Stimulated activated memory B cell treated with anti-CD40 and anti-IgM and Interleukin-4, amounts not matched to agents 10 μg/mL and 1 μg/mL and 100 μg/mL, for 72 hours (primary cell): Measurements from ENCODE around the gene PITX1.
A peak's percentile ranks its signal among the peaks of the same experiment; 100 is the strongest.

Experiments used
- ATAC-seq: fragments of 150-1000 bp; cut with Tn5 transposase; 2 replicates; pipeline ENCODE4 v1.10.0; 2021
- H3K27ac Mint-ChIP-seq: one replicate; pipeline ENCODE4 v1.8.0; 2022; ENCODE audit warnings: mild to moderate bottlenecking, mixed read lengths
- H3K27me3 Mint-ChIP-seq: one replicate; pipeline ENCODE4 v1.8.0; 2022; ENCODE audit warnings: mixed read lengths
- H3K36me3 Mint-ChIP-seq: one replicate; pipeline ENCODE4 v1.8.0; 2022; ENCODE audit warnings: mixed read lengths
- H3K4me1 Mint-ChIP-seq: one replicate; pipeline ENCODE4 v1.8.0; 2022; ENCODE audit warnings: mixed read lengths
- H3K4me3 Mint-ChIP-seq: one replicate; pipeline ENCODE4 v1.8.0; 2022; ENCODE audit warnings: mild to moderate bottlenecking, moderate library complexity, mixed read lengths
- H3K9me3 Mint-ChIP-seq: one replicate; pipeline ENCODE4 v1.8.0; 2022; ENCODE audit warnings: mixed read lengths

PITX1 gene

DNA sequence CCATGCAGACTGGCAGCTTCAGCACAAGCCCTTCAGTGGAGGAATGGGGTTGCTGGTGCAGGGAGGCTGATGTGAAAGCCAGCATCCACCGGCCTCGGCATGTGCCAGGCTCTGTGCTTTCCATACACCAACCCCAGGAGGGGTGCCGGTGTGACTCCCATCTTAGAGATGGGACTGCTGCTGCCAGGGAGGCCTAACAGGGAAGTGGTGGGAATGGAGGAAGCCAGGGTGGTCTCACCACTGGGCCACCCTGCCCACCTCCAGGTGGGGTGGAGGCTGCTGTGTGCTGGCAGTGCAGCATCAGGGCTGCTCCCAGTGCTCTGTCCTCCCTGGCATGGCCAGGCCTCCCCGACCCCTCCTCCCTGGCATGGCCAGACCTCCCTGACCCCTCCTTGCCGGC lies 32.8 kb upstream of the PITX1 start:
- Mint-ChIP-seq H3K27me3 (peaks cover 35% of the 10 kb centered on the region), H3K36me3 (no peaks in the 10 kb centered on the region)
- peak; percentile 9 for ATAC-seq

DNA sequence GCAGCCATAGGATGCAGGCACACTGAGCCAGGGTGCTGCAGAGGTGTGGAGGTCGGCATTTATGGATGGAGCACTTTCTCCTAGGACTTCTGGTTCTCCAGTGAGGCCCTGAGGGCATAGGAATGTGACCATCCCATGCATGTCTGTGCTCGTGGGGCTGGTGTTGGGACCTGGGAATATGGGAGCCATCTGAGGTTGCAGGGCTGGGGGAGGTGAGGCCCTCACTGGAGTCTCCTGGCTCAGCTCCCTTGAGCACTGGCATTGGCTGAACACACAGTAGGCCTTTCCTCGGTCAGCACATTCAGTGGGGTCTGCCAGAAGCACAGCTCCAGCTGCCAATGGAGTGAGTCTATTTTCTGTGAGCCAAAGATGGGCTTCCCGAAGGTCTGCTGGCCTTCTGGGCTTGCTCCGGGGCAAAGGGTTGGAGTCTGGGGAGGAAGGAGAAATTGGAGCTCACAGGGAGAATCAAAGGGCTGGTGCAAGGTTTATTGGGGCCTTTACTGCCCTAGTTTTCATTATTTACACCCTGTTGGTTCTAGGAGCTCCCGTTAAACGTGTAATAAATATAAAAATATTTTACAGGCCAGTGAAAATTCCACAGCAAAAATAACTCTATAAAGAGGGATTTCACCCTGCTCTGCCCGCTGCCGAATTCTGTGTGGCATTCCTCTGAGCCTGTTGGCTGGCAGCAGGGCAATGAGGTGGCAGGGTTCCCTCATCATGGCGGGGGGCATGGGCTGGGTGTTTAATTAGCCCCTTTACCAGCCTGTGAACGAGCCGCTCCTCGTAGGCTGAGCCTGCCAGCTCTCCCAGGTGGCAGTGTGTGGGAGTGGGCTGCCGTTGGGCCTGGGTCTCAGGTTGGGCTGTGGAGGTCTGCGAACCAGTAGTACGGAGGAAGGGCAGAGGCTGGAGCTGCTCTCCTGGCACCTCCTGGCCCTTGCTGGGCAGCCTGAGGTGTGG lies 31.6 kb upstream of the PITX1 start:
- H3K9me3 Mint-ChIP-seq = no peaks in the 10 kb centered on the region
- no peaks in the 10 kb centered on the region for H3K36me3 Mint-ChIP-seq
- peaks cover 47% of the 10 kb centered on the region for H3K27me3 Mint-ChIP-seq
- H3K4me1 Mint-ChIP-seq = no peaks in the 10 kb centered on the region
- no peak overlapping the region for H3K4me3 Mint-ChIP-seq
- ATAC-seq = no peak
- H3K27ac Mint-ChIP-seq = no peak overlapping the region

More for the DNA sequence above, 32.8 kb upstream of the PITX1 start:
- Mint-ChIP-seq H3K4me3 (no peak overlapping the region), H3K9me3 (no peaks in the 10 kb centered on the region), H3K27ac (no peak overlapping the region), H3K4me1 (no peaks in the 10 kb centered on the region)

DNA sequence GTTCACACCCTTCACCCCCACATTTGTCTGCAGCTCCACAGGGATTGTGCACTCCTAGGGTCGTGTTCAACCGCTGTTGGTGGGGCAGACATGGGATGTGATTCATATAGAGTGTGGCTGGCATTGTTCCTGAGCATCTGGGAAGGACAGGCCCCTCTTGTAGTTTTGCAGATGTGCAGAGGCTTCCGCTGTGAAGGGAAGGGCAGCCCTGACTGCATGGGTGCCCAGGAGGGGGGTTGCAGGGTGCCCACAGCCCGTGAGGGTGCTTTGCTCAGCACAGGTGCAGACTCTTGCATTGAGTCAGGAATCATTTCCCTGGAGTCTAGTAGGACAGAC lies 30.2 kb upstream of the PITX1 start:
- Mint-ChIP-seq H3K4me3 (no peak overlapping the region), H3K36me3 (no peaks in the 10 kb centered on the region), H3K27ac (no peak overlapping the region), H3K9me3 (no peaks in the 10 kb centered on the region), H3K4me1 (no peaks in the 10 kb centered on the region), H3K27me3 (peaks cover 48% of the 10 kb centered on the region)
- no peak for ATAC-seq

DNA sequence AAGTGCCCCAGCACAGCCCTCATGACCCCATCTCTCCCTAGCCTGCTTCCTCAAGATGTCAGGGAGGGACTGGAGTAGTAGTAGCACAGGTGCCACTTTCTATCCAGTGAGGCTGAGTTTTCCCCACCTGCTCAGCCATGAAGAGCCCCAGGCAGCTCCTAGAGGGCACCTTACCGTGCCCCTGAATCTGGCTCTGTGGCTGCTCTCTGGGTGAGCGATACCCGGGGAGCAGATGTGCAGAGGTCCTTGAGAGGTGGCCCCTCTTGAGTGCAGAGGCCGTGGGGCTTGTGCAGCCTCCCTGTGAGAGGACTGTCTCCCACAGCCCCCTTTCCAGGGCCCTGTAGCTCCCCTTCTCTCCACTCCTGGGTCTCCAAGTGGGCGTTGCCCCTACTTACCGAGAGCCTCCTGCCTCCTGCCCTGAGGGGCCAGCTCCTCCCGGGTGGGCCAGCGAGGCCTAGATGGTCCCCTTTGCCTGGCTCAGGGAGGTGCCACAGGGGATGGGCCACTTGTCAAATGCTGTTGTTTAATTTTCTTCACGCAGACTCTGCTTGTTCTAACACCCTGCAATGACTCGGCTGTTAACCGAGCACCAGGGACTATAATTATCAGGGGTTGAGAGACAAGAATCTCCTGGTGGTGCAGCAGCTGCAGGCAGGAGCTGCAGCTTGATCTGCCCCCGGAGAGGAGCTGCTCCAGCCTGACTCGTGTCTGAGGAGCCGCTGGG lies 29.6 kb upstream of the PITX1 start:
- no peak overlapping the region for H3K4me3 Mint-ChIP-seq
- no peak overlapping the region for H3K27ac Mint-ChIP-seq
- no peak for ATAC-seq
- H3K4me1 Mint-ChIP-seq = no peaks in the 10 kb centered on the region
- peaks cover 52% of the 10 kb centered on the region for H3K27me3 Mint-ChIP-seq
- H3K9me3 Mint-ChIP-seq = no peaks in the 10 kb centered on the region
- H3K36me3 Mint-ChIP-seq = no peaks in the 10 kb centered on the region

DNA sequence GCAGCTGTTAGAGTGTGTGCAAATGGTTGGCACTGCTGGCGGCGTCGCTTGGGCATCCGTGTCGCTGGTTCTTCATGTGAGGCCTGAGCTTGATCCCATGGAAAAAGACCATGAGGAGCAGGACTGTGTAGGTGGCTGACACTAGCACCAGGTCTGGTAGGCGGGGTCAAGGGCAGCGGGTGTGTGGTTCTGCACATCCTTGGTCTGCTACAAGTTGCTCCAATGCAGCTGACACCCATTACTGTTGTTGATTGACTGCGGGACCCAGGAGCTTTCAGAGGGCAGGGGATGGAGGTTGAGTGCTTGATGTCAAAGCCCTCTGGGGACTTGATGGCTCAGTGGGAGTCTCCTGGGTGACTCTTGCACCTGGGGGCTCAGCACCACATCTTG lies 29.0 kb upstream of the PITX1 start:
- no peaks in the 10 kb centered on the region for H3K36me3 Mint-ChIP-seq
- no peaks in the 10 kb centered on the region for H3K4me1 Mint-ChIP-seq
- H3K27ac Mint-ChIP-seq = no peak overlapping the region
- H3K9me3 Mint-ChIP-seq = no peaks in the 10 kb centered on the region
- ATAC-seq = no peak
- no peak overlapping the region for H3K4me3 Mint-ChIP-seq
- H3K27me3 Mint-ChIP-seq = peaks cover 57% of the 10 kb centered on the region

DNA sequence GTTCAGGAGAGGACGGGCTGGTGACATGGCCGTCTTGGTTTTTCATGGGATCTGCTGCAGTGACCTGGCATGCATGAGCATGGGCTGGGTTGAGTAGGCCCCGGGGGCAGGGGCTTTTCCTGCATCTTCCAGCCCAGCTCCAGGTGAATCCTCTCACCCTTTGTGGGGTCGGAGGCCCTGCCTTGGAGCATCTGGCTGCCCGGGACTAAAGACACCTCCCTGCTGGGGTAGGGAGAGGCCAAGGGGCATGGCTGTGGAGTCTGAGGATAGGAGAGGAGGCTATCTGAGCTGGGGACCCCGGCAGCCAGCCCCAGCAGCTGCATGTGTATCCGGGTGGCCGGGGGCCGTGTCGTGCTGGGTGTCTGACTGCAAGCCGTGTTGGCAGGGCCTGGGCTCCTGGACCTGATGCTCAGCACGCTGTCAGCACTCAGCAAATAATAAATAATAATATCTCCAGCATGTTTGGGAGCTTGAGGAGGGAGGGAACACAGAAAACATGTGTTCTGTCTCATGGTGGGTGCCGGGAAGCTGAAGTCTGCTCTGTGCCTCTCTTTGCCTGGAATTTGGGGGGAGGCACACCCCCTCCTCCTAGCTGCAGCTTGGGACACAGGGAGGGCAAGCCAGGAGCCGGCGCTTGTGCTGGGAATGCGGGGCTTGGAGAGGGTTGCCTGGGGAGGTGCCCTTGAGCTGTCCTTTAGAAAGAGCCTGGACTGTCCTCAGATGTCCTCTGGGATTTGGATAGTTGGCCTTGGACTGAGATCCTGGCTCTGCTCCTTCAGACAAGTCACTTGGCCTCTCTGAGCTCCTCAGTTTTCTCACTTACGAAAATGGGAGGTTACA lies 28.4 kb upstream of the PITX1 start:
- ATAC-seq = no peak
- Mint-ChIP-seq H3K27ac (no peak overlapping the region), H3K9me3 (no peaks in the 10 kb centered on the region), H3K4me1 (no peaks in the 10 kb centered on the region), H3K4me3 (no peak overlapping the region), H3K36me3 (no peaks in the 10 kb centered on the region), H3K27me3 (peaks cover 57% of the 10 kb centered on the region)

DNA sequence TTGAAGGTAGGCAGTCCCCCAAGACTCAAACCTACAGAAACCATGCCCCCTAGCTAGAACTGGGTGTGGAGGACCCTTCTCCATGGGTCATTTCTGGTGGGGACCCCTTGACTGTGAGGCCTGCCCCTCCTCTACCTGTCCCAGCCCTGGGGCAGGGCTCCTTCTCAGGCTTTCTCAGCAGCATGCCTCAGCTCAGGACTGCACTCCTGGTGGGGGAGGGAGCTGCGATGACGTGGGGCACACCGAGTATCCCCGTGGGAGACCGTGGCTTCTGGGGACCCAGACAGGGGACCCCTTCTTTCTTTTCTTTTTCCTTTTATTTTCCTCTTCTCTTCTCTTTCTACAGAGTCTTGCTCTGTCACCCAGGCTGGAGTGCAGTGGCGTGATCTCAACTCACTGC lies 27.0 kb upstream of the PITX1 start:
- no peak for ATAC-seq
- H3K27me3 Mint-ChIP-seq = peaks cover 57% of the 10 kb centered on the region
- no peaks in the 10 kb centered on the region for H3K36me3 Mint-ChIP-seq

DNA sequence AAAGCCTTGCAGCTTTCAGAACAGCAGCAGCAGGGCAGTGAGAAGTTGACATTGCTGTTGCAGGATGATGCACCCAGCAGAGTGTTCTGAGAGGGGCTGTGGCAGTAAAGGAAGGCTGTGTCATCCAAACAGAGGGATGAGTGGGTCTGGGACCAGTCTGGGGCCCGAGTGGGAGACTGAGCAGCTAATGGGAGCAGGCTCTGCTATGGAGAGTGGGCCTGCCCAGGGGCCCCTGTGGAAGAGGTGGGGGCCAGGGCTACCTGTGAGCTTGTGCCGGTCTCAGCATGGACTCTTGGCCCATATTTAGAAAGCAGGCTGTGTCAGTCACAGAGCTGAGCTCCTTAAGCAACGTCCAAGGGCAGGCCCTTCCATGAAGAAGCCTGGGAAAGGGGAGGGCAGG lies 26.0 kb upstream of the PITX1 start:
- no peak overlapping the region for H3K27ac Mint-ChIP-seq
- no peak for ATAC-seq
- H3K9me3 Mint-ChIP-seq = no peaks in the 10 kb centered on the region
- H3K27me3 Mint-ChIP-seq = peaks cover 51% of the 10 kb centered on the region
- no peaks in the 10 kb centered on the region for H3K36me3 Mint-ChIP-seq
- H3K4me1 Mint-ChIP-seq = no peaks in the 10 kb centered on the region
- H3K4me3 Mint-ChIP-seq = no peak overlapping the region

More for the DNA sequence above, 27.0 kb upstream of the PITX1 start:
- no peaks in the 10 kb centered on the region for H3K4me1 Mint-ChIP-seq
- no peak overlapping the region for H3K27ac Mint-ChIP-seq
- no peak overlapping the region for H3K4me3 Mint-ChIP-seq
- no peaks in the 10 kb centered on the region for H3K9me3 Mint-ChIP-seq

DNA sequence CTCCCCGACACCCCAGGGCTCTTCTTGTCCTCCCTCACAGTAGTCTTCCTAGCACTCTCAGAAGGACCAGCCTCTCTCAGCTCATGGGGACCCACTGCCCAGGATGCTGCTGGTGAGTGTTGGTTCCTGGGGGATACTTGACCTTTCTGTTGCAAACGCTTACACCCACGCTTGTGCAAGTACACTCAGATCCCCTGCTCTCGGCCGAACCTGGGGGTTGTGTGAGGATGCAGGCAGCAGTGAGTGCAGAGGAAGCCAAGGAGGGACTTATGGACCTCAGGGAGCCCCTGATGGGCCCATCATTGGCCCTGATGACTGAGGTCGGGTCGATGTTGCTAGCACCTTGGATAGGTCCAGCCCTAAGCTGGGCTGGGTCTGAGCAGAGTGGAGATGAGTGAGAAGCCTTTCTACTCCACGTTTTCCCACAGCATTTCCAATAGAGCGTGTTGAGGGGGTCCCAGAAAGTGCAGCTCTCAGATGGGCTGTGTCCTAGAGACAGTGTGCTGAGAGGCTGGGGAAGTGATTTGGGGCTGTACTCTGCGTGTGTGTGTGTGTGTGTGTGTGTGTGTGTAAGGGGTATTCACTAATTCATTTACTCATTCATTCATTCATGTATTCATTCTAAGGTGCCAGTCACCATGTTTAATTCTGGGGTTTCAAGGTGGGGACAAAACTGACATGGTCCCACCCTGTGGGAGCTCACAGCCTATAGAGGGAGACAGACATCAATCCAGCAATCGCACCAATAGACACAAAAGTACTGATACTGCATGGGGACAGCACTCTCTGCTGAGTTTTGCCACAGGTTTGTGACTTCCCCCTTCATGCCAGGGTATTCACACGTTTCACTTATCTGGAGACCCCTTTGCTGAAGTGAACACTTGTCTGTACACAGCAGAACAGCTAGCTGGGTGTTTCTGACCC lies 25.2 kb upstream of the PITX1 start:
- H3K4me1 Mint-ChIP-seq = peaks cover 3% of the 10 kb centered on the region
- no peak overlapping the region for H3K27ac Mint-ChIP-seq
- H3K36me3 Mint-ChIP-seq = no peaks in the 10 kb centered on the region
- H3K9me3 Mint-ChIP-seq = no peaks in the 10 kb centered on the region
- no peak overlapping the region for H3K4me3 Mint-ChIP-seq
- H3K27me3 Mint-ChIP-seq = peaks cover 43% of the 10 kb centered on the region
- no peak for ATAC-seq

DNA sequence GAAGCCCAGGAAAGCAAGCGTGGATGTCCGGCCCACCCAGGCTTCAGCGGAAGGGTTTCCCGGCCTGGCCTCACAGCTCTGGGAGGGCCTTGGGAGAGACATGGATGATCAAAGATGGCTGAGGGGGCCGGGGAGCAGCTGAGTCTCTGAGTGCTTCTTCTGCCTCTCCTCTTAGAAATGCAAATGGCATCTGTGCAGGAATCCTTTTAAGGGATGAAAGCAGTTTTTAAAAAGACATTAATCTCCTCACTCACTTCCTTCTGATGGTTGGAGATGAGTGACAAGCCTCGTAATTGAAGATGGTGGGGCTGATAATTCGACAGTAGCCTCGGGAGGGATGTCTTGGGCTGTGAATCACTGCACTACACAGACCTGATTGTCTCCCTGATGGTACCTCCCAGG lies 24.3 kb upstream of the PITX1 start:
- no peaks in the 10 kb centered on the region for H3K36me3 Mint-ChIP-seq
- no peak for ATAC-seq
- no peak overlapping the region for H3K4me3 Mint-ChIP-seq
- H3K9me3 Mint-ChIP-seq = no peaks in the 10 kb centered on the region
- peaks cover 38% of the 10 kb centered on the region for H3K27me3 Mint-ChIP-seq
- H3K4me1 Mint-ChIP-seq = peaks cover 13% of the 10 kb centered on the region
- H3K27ac Mint-ChIP-seq = no peak overlapping the region

DNA sequence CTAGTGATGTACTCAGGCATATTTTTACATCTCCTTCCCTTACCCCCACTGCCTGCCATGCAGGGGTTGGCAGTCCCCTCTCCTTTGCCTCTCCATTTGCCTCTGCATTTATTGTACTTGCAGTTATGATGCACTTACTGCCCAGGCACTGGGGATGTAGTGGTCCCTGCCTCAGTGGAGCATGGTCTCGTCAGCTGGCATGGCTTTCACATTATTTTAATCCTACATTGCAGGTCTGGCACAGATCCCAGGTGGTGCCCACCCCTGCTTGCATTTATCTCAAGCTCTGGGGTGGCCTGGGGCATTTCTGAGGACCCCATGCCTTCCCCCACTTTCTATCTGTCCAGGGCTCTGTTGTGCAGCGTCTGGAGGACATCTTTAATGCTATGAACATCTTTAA lies 23.2 kb upstream of the PITX1 start:
- H3K27me3 Mint-ChIP-seq = peaks cover 35% of the 10 kb centered on the region
- H3K9me3 Mint-ChIP-seq = no peaks in the 10 kb centered on the region
- no peaks in the 10 kb centered on the region for H3K36me3 Mint-ChIP-seq
- H3K27ac Mint-ChIP-seq = no peak overlapping the region
- H3K4me3 Mint-ChIP-seq = no peak overlapping the region
- ATAC-seq = no peak
- peaks cover 24% of the 10 kb centered on the region for H3K4me1 Mint-ChIP-seq

DNA sequence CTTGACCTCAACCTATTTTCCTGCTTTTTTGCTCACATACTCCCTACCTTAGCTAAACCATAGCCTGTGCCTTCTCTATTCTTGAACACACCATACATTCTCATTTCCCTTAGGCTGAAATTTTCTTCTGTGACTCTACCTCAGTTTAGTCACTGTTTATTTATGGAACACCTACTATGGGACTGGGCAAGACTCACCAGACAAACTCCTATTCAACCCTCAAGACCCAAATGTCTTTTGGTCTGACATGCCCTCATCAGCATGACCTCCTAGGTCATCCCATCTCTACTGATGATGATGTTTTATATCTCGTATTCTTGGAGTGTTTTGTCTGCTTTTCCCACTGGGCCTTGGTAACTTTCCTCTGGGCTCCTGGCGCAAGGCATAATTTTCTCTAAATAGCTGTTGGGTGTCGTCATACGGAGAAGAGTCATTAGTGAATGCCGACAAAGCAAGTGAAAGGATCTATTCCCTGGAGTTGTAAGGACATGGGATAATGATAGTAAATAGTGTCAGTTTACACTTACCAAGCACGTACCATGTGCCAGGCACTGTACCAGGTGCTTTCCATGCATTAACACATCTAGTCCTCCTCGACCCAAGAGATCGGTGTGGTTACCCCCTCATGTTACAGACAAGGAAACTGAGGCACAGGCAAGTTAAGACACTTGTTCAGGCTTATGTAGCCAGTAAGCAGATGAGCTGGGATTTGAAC lies 22.4 kb upstream of the PITX1 start:
- no peaks in the 10 kb centered on the region for H3K36me3 Mint-ChIP-seq

DNA sequence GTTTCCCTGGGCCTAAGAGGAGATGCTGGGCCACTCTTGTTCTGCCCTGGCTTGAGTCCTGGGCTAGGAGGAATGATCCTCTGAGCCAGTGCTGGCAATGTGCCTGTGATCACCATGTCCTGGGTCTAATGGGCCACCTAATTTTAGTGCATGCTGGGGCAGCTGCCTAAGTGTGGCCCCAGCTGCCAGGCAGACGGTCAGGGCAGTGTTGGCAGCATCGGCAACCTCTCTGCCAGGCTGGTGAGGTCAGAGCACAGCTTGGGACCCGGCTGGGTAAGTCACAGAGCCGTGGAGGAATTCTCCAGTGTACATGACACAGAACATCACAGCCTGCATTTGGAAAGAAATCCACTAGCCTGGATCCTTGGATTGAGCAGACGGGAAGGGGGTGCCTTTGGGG lies 21.4 kb upstream of the PITX1 start:
- Mint-ChIP-seq H3K27me3 (peaks cover 36% of the 10 kb centered on the region), H3K4me1 (peaks cover 41% of the 10 kb centered on the region), H3K9me3 (no peaks in the 10 kb centered on the region), H3K4me3 (no peak overlapping the region), H3K36me3 (peaks cover 6% of the 10 kb centered on the region), H3K27ac (no peak overlapping the region)
- ATAC-seq = no peak

More for the DNA sequence above, 22.4 kb upstream of the PITX1 start:
- ATAC-seq = no peak
- Mint-ChIP-seq H3K27me3 (peaks cover 35% of the 10 kb centered on the region), H3K27ac (no peak overlapping the region), H3K4me1 (peaks cover 31% of the 10 kb centered on the region), H3K9me3 (no peaks in the 10 kb centered on the region), H3K4me3 (no peak overlapping the region)

DNA sequence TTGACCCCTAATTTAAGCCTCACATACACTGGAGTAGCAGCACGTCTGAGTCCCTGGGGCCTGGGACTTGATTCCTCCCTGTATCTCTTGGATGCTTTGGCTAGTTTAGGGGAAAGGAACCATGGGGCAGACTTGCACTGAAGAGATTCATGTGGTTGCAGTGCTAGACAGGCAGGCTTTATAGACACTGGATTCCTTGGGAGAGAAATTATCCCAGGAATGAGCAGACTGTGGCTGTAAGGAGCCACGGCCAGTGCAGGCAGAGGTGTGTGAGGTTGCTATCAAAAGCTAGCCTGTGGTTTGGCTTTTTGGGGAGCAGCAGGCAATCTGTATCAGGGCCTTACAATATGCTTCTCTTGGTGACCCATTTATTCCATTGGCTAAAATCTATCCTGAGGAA lies 20.5 kb upstream of the PITX1 start:
- no peak for ATAC-seq
- Mint-ChIP-seq H3K36me3 (peaks cover 6% of the 10 kb centered on the region), H3K27me3 (peaks cover 45% of the 10 kb centered on the region), H3K9me3 (no peaks in the 10 kb centered on the region), H3K4me3 (no peak overlapping the region), H3K27ac (peak overlapping the region; percentile 26), H3K4me1 (peaks cover 50% of the 10 kb centered on the region)
